IMR-90 (cell line): Measurements from ENCODE around the gene SMIM24. TPM values are rescaled to one million over a fixed set of nuclear protein-coding genes. Genes with fewer than 3 reads are reported as not detected.

Experiments
- ATAC-seq: fragments of 200-7000 bp; cut with Tn5 transposase; 2 replicates; pipeline ENCODE4 v1.9.1; 2020; ENCODE audit warnings: low read depth, mild to moderate bottlenecking, moderate library complexity
- BruUV-seq: library from RNA; stranded (reverse); fragments of 400-500 nt; replicated peaks from 2 replicates; lab custom pipeline; 2021; lab: Mats Ljungman, UMichigan
- CTCF ChIA-PET: fragments of 300-600 bp; formaldehyde crosslinking; extraction: SDS; loops from one replicate; lab custom pipeline; 2021; ENCODE audit warnings: antibody characterized with exemption; lab: Yijun Ruan, JAX
- POLR2A ChIA-PET: fragments of 300-600 bp; sonication (Branson Sonifier 250); formaldehyde crosslinking; loops from one replicate; lab custom pipeline; 2022; ENCODE audit warnings: antibody characterized with exemption; ENCODE audit not compliant: unreplicated experiment; lab: Charles Lee
- DNase-seq: peaks from one replicate; pipeline ENCODE4 v3.0.0; 2013
- H2AFZ ChIP-seq: replicated peaks from 2 replicates; pipeline ENCODE3; 2013; ENCODE audit warnings: low read length, mild to moderate bottlenecking; ENCODE audit not compliant: poor library complexity
- H2AK5ac ChIP-seq: 2 replicates; pipeline ENCODE4 v1.6.1; 2013; ENCODE audit warnings: low read depth, low read length, inconsistent platforms
- H2AK9ac ChIP-seq: replicated peaks from 2 replicates; pipeline ENCODE3; 2013; ENCODE audit warnings: mild to moderate bottlenecking, low read depth, low read length, moderate library complexity; ENCODE audit not compliant: poor library complexity
- H2BK120ac ChIP-seq: 2 replicates; pipeline ENCODE4 v1.6.1; 2013; ENCODE audit warnings: low read depth, low read length, inconsistent platforms
- H2BK15ac ChIP-seq: 3 replicates; pipeline ENCODE4 v1.6.1; 2013; ENCODE audit warnings: low read depth, low read length, inconsistent platforms
- H2BK20ac ChIP-seq: 2 replicates; pipeline ENCODE4 v1.6.1; 2013; ENCODE audit warnings: low read depth, mild to moderate bottlenecking, inconsistent platforms, low read length, moderate library complexity
- H2BK5ac ChIP-seq: 2 replicates; pipeline ENCODE4 v1.6.1; 2013; ENCODE audit warnings: mild to moderate bottlenecking, low read depth, low read length, inconsistent platforms; ENCODE audit not compliant: poor library complexity, severe bottlenecking
- H3K14ac ChIP-seq: replicated peaks from 2 replicates; pipeline ENCODE4 v1.6.1; 2013; ENCODE audit warnings: low read depth, low read length, inconsistent platforms
- H3K18ac ChIP-seq: 2 replicates; pipeline ENCODE4 v1.6.1; 2013; ENCODE audit warnings: low read depth, low read length, control low read depth
- H3K23ac ChIP-seq: 2 replicates; pipeline ENCODE4 v1.6.1; 2013; ENCODE audit warnings: low read depth, low read length, inconsistent platforms
- H3K27ac ChIP-seq: 2 replicates; pipeline ENCODE4 v1.5.1; 2013; ENCODE audit warnings: mild to moderate bottlenecking, control low read depth, low read length; ENCODE audit not compliant: insufficient read depth
- H3K27me3 ChIP-seq: 2 replicates; pipeline ENCODE4 v1.6.1; 2013; ENCODE audit warnings: low read length; ENCODE audit not compliant: control insufficient read depth, insufficient read depth
- H3K36me3 ChIP-seq: 2 replicates; pipeline ENCODE4 v1.6.1; 2013; ENCODE audit warnings: low read length, mixed read lengths; ENCODE audit not compliant: control insufficient read depth, insufficient read depth
- H3K4ac ChIP-seq: 2 replicates; pipeline ENCODE4 v1.6.1; 2013; ENCODE audit warnings: low read depth, low read length, inconsistent platforms
- H3K4me1 ChIP-seq: 2 replicates; pipeline ENCODE4 v1.6.1; 2013; ENCODE audit warnings: low read length, mixed read lengths; ENCODE audit not compliant: control insufficient read depth, insufficient read depth
- H3K4me2 ChIP-seq: 2 replicates; pipeline ENCODE4 v1.6.1; 2013; ENCODE audit warnings: low read depth, mild to moderate bottlenecking, control low read depth, low read length, moderate library complexity
- H3K4me3 ChIP-seq: 2 replicates; pipeline ENCODE4 v1.5.1; 2013; ENCODE audit warnings: low read depth, mild to moderate bottlenecking, control low read depth, low read length, moderate library complexity; ENCODE audit not compliant: insufficient read depth
- H3K56ac ChIP-seq: 2 replicates; pipeline ENCODE4 v1.6.1; 2013; ENCODE audit warnings: low read length, inconsistent platforms; ENCODE audit not compliant: insufficient read depth; ENCODE audit errors: extremely low read depth
- H3K79me1 ChIP-seq, 2 experiments: 2 replicates each; pipeline ENCODE4 v1.6.1; 2013; ENCODE audit warnings: low read length in 2 of 2, inconsistent platforms in 1 of 2, low read depth in 1 of 2
- H3K9ac ChIP-seq: 2 replicates; pipeline ENCODE4 v1.6.1; 2013; ENCODE audit warnings: low read depth, low read length, control low read depth
- H3K9me1 ChIP-seq: 2 replicates; pipeline ENCODE4 v1.6.1; 2013; ENCODE audit warnings: low read length, inconsistent platforms; ENCODE audit not compliant: insufficient read depth
- H3K9me3 ChIP-seq: 2 replicates; pipeline ENCODE4 v1.6.1; 2013; ENCODE audit warnings: low read length; ENCODE audit not compliant: control insufficient read depth, insufficient read depth
- H4K20me1 ChIP-seq: 2 replicates; pipeline ENCODE4 v1.6.1; 2013; ENCODE audit warnings: low read length, inconsistent platforms; ENCODE audit not compliant: insufficient read depth
- H4K5ac ChIP-seq: 2 replicates; pipeline ENCODE4 v1.6.1; 2013; ENCODE audit warnings: mild to moderate bottlenecking, low read depth, low read length, control low read depth
- H4K8ac ChIP-seq, 2 experiments: 2 replicates each; pipeline ENCODE4 v1.6.1; 2013; ENCODE audit warnings: low read depth in 2 of 2, low read length in 2 of 2, control low read depth in 1 of 2, inconsistent platforms in 1 of 2
- H4K91ac ChIP-seq: 2 replicates; pipeline ENCODE4 v1.6.1; 2013; ENCODE audit warnings: low read depth, low read length, inconsistent platforms; ENCODE audit not compliant: insufficient read depth
- BHLHE40 ChIP-seq: fragments of 150-350 bp; IDR thresholded peaks from 2 replicates; pipeline ENCODE4 v1.6.1; 2016; ENCODE audit warnings: mild to moderate bottlenecking, low read depth, low read length
- CEBPB ChIP-seq: IDR thresholded peaks from 2 replicates; pipeline ENCODE4 v1.6.1; 2012; ENCODE audit warnings: low read depth, low read length, improper control_type of control experiment
- ELK1 ChIP-seq: fragments of 150-350 bp; IDR thresholded peaks from 2 replicates; pipeline ENCODE4 v1.6.1; 2016; ENCODE audit warnings: low read depth, mild to moderate bottlenecking, low read length, moderate library complexity, borderline replicate concordance
- MAZ ChIP-seq: IDR thresholded peaks from 2 replicates; pipeline ENCODE4 v1.6.1; 2012; ENCODE audit warnings: low read depth, mild to moderate bottlenecking, low read length, improper control_type of control experiment, moderate library complexity, borderline replicate concordance
- MXI1 ChIP-seq: IDR thresholded peaks from 2 replicates; pipeline ENCODE4 v1.6.1; 2012; ENCODE audit warnings: low read depth, mild to moderate bottlenecking, low read length, moderate library complexity, borderline replicate concordance
- NFE2L2 ChIP-seq: fragments of 150-350 bp; IDR thresholded peaks from 2 replicates; pipeline ENCODE4 v1.6.1; 2016; ENCODE audit warnings: low read depth, mild to moderate bottlenecking, low read length
- RAD21 ChIP-seq: IDR thresholded peaks from 2 replicates; pipeline ENCODE4 v1.6.1; 2012; ENCODE audit warnings: low read length, improper control_type of control experiment
- RFX5 ChIP-seq: IDR thresholded peaks from 2 replicates; pipeline ENCODE4 v1.8.0; 2012; ENCODE audit warnings: low read depth, mild to moderate bottlenecking, low read length, moderate library complexity
- SMC3 ChIP-seq: fragments of 150-350 bp; IDR thresholded peaks from 2 replicates; pipeline ENCODE4 v1.6.1; 2016; ENCODE audit warnings: low read depth, mild to moderate bottlenecking, antibody characterized with exemption, low read length, moderate library complexity
- USF2 ChIP-seq: fragments of 150-350 bp; IDR thresholded peaks from 2 replicates; pipeline ENCODE4 v1.6.1; 2017; ENCODE audit warnings: mild to moderate bottlenecking, antibody characterized with exemption, low read length, low read depth
- WGBS, 2 experiments: methylation state at CpG; one replicate each; pipeline versions ENCODE4 v1.1.5 to v1.1.7; 2013; ENCODE audit warnings: missing lambda C conversion rate in 2 of 2; ENCODE audit not compliant: insufficient read length in 1 of 2; ENCODE audit errors: extremely low coverage in 2 of 2; 5-methylcytosine and 5-hydroxymethylcytosine counted together
- dilution Hi-C: fragments of 300-500 bp; cut with HindIII; formaldehyde crosslinking; loops from one replicate; pipeline ENCODE4 v1.14.3; 2018; ENCODE audit warnings: low sequenced_read_pairs; ENCODE audit not compliant: unreplicated experiment
- in situ Hi-C: fragments of 300-500 bp; cut with MboI; formaldehyde crosslinking; loops from 3 replicates; pipeline ENCODE4 v1.14.3; 2019; ENCODE audit warnings: low sequenced_read_pairs, inconsistent platforms, mixed read lengths
- intact Hi-C: fragments of 100-400 bp; cut with micrococcal nuclease; formaldehyde crosslinking; loops from 2 replicates; pipeline ENCODE4 v1.10.0; 2022
- polyA plus RNA-seq, 3 experiments: library from polyadenylated mRNA; depleted of rRNA; stranded (reverse); fragments of >200 nt; gene quantifications; 2 replicates each; pipeline ENCODE4 v1.2.3, GENCODE V29; 2012; ENCODE audit warnings: low replicate concordance in 1 of 3
- total RNA-seq: library from RNA; depleted of rRNA; stranded (reverse); fragments of >200 nt; gene quantifications from 2 replicates; pipeline ENCODE4 v1.2.3, GENCODE V29; 2012
- TF ChIP-seq, protein P1 (sequence below): conservative IDR thresholded peaks from 2 replicates; pipeline ENCODE4 v1.5.1; 2012; ENCODE audit warnings: mild to moderate bottlenecking, low read depth, low read length, improper control_type of control experiment

The SMIM24 gene
- total and polyA plus RNA-seq, 2 of the 4 experiments (the other 2 are of a cell fraction) = not detected

GRCh38 chr19:3497757-3498520 lies 17.6 kb upstream of the SMIM24 start:
- H3K9me3 ChIP-seq = no peaks in the 10 kb centered on the region
- H3K14ac ChIP-seq = no peak overlapping the region
- no peak overlapping the region for H4K8ac ChIP-seq
- ATAC-seq = no peak
- DNase-seq = no peak
- no peak overlapping the region for H2AK5ac ChIP-seq
- H3K79me1 ChIP-seq = peaks cover 8 to 40% of the 10 kb centered on the region in 2 experiments; a peak in 3 of 4 replicates
- no peaks in the 10 kb centered on the region for H3K4me1 ChIP-seq
- H3K27me3 ChIP-seq = no peaks in the 10 kb centered on the region
- H2BK120ac ChIP-seq = no peak overlapping the region
- H3K4ac ChIP-seq = no peak overlapping the region
- no TSS peak for BruUV-seq
- ChIA-PET CTCF (no interaction called here), POLR2A (no interaction called here)
- H2BK20ac ChIP-seq = no peak overlapping the region
- H3K9me1 ChIP-seq = peaks cover 6% of the 10 kb centered on the region; the same call in 1 of the 2 replicates
- H4K5ac ChIP-seq = no peak overlapping the region
- H3K56ac ChIP-seq = no peak overlapping the region
- no CpG with 5 or more reads among the region's 5 CpGs for WGBS, 2 experiments
- no peak overlapping the region for H3K9ac ChIP-seq
- in situ Hi-C loops = loop anchor here (25.0 kb wide), 1 partner anchor 536 kb away; no protein-coding TSS in a partner anchor
- H4K91ac ChIP-seq = no peak overlapping the region
- dilution Hi-C loops = no loop called here
- H4K20me1 ChIP-seq = no peaks in the 10 kb centered on the region
- H3K4me3 ChIP-seq = no peak overlapping the region
- no peak overlapping the region for H2AFZ ChIP-seq
- no peak overlapping the region for H3K27ac ChIP-seq
- no peak overlapping the region for H2BK15ac ChIP-seq
- TF ChIP-seq MXI1 (no peak), SMC3 (no peak), USF2 (no peak), NFE2L2 (no peak), CEBPB (no peak), RFX5 (no peak), BHLHE40 (no peak), MAZ (no peak), RAD21 (no peak), ELK1 (no peak)
- TF ChIP-seq, protein P1, sequence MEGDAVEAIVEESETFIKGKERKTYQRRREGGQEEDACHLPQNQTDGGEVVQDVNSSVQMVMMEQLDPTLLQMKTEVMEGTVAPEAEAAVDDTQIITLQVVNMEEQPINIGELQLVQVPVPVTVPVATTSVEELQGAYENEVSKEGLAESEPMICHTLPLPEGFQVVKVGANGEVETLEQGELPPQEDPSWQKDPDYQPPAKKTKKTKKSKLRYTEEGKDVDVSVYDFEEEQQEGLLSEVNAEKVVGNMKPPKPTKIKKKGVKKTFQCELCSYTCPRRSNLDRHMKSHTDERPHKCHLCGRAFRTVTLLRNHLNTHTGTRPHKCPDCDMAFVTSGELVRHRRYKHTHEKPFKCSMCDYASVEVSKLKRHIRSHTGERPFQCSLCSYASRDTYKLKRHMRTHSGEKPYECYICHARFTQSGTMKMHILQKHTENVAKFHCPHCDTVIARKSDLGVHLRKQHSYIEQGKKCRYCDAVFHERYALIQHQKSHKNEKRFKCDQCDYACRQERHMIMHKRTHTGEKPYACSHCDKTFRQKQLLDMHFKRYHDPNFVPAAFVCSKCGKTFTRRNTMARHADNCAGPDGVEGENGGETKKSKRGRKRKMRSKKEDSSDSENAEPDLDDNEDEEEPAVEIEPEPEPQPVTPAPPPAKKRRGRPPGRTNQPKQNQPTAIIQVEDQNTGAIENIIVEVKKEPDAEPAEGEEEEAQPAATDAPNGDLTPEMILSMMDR = no peak
- H2AK9ac ChIP-seq = no peak overlapping the region
- intact Hi-C loops = no loop called here
- H3K18ac ChIP-seq = no peak overlapping the region
- no peak overlapping the region for H3K23ac ChIP-seq
- H3K4me2 ChIP-seq = no peak overlapping the region
- no peak overlapping the region for H2BK5ac ChIP-seq
- peaks cover 17% of the 10 kb centered on the region for H3K36me3 ChIP-seq
